A549 treated with DMSO at 1 μM for 4 hours (cell line): ENCODE measurements around the gene TMEM38A. TPM values are rescaled to one million over a fixed set of nuclear protein-coding genes. Genes with fewer than 3 reads are reported as not detected.

Experiments
- total RNA-seq: library from RNA; stranded (reverse); fragments of 200-300 nt; extraction: Qiagen RNA extraction; gene quantifications from 5 replicates; pipeline ENCODE4 v1.2.3, GENCODE V29; 2022; ENCODE audit warnings: low read depth

TMEM38A gene
- 1.3 to 1.7 TPM (median 1.4 TPM) in 5 replicates for total RNA-seq

GRCh38 chr19:16660763-16661479 is at the start of gene TMEM38A:
Gene TMEM38A, plus strand, starts transcription at chr19:16661139. Its CDS starts 79 bp downstream, at chr19:16661218.

GRCh38 chr19:16628183-16628983 is 32.6 kb upstream of the TMEM38A start, which contains the start of gene MED26:
Gene MED26, minus strand, starts transcription at chr19:16628204. Its CDS starts 261 bp downstream, at chr19:16627943.

GRCh38 chr19:16659832-16660708 is 869 bp upstream of the TMEM38A start, which contains the start of gene SMIM7:
Gene SMIM7, minus strand, starts transcription at chr19:16660144. Its CDS starts 34 bp downstream, at chr19:16660110.

Other genes starting within 250 kb of the TMEM38A start
- 15.2 to 17.1 TPM (median 15.6 TPM) in 5 replicates for gene EPS15L1, start 189.2 kb upstream of the TMEM38A start, total RNA-seq
- gene CALR3, start 165.0 kb upstream of the TMEM38A start, total RNA-seq: 0.07 TPM in 1 of 5 replicates, not detected in the others
- 1.8 to 3.5 TPM (median 3.1 TPM) in 5 replicates for gene C19orf44, start 164.7 kb upstream of the TMEM38A start, total RNA-seq
- 28.3 to 36.4 TPM (median 33.2 TPM) in 5 replicates for gene CHERP, start 118.7 kb upstream of the TMEM38A start, total RNA-seq
- gene SLC35E1, start 88.7 kb upstream of the TMEM38A start, total RNA-seq: 20.0 to 22.8 TPM (median 22.0 TPM) in 5 replicates
- gene MED26, start 32.9 kb upstream of the TMEM38A start, total RNA-seq: 4.4 to 5.6 TPM (median 5.3 TPM) in 5 replicates
- 66.7 to 75.4 TPM (median 74.2 TPM) in 5 replicates for gene SMIM7, start 995 bp upstream of the TMEM38A start, total RNA-seq
- gene NWD1, start 58.7 kb downstream of the TMEM38A start, total RNA-seq: not detected in 5 replicates
- 15.7 to 23.3 TPM (median 22.4 TPM) in 5 replicates for gene SIN3B, start 168.3 kb downstream of the TMEM38A start, total RNA-seq
- gene F2RL3, start 227.9 kb downstream of the TMEM38A start, total RNA-seq: not detected in 5 replicates